ENCODE data around the gene WBP2.

DNA sequence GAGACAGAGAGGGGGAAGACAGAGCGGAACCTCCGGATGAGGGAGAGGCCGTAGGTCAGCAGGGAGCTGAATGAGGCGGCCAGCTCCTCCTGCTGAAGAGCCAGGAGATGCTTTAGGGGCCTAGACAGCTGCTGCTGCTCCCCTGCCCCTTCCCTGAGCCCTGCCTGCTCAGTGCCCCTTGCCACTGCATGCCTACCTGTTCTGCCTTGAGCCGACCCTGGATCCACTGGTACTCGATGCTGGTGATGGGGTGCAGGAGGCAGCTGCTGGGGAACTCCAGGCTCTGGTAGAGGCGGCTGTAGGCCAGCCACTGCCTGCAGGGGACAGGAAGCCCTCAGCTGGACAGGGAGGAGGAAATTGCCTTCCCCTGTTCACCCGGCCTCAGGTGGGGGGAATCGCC lies 18.5 kb downstream of the WBP2 start:
- no peak for TF ChIP-seq ZNF224 (CRISPR knock-in tag; IDR thresholded peaks at IDR 0.05)
- peak; percentile 46; the same call in 1 of the 2 replicates for TF ChIP-seq POLR2A (conservative IDR thresholded peaks at IDR 0.05)
- TF ChIP-seq POLR2AphosphoS5 (IDR thresholded peaks at IDR 0.05; ENCODE audit: control insufficient read depth, insufficient read depth, low read depth, low read length), result no peak
- no peak for TF ChIP-seq SP2 (IDR thresholded peaks at IDR 0.05; ENCODE audit: extremely low read depth, low read depth, low read length, poor library complexity, severe bottlenecking)

Data from K562 (cell line).